ENCODE data around the gene RGSL1.
"Not testable (repeated sequence)": the region's sequence is repeated elsewhere in the genome, so short reads cannot be mapped to it uniquely, and the experiment has no call there.

The RGSL1 gene

GRCh38 chr1:182446033-182446669, 3.8 kb upstream of the RGSL1 start:
- DNase-seq (ENCODE audit: low read depth in 2 of 2) = no peak

- not testable (repeated sequence) for DNase-seq (ENCODE audit: low read depth in 2 of 2)
These were observed 2.8 kb upstream of the RGSL1 start for GRCh38 chr1:182447124-182447523.

GRCh38 chr1:182447660-182448059, 2.3 kb upstream of the RGSL1 start:
- no peak for DNase-seq (ENCODE audit: low read depth in 2 of 2)

GRCh38 chr1:182453631-182454030, 3.7 kb downstream of the RGSL1 start:
- no peak for DNase-seq (ENCODE audit: low read depth in 2 of 2)

GRCh38 chr1:182457844-182458243, 7.9 kb downstream of the RGSL1 start:
- DNase-seq (ENCODE audit: low read depth in 2 of 2) = no peak

- no peak for DNase-seq (ENCODE audit: low read depth in 2 of 2)
These were observed 10.0 kb downstream of the RGSL1 start for GRCh38 chr1:182459949-182460348.

GRCh38 chr1:182460550-182460951, 10.6 kb downstream of the RGSL1 start:
- DNase-seq (ENCODE audit: low read depth in 2 of 2) = no peak

GRCh38 chr1:182473556-182473955, 23.6 kb downstream of the RGSL1 start:
- DNase-seq (ENCODE audit: low read depth in 2 of 2) = no peak

GRCh38 chr1:182476625-182477024, 26.7 kb downstream of the RGSL1 start:
- no peak for DNase-seq (ENCODE audit: low read depth in 2 of 2)

- DNase-seq (ENCODE audit: low read depth in 2 of 2) = no peak
These were observed 28.3 kb downstream of the RGSL1 start for GRCh38 chr1:182478238-182478637.

- no peak for DNase-seq (ENCODE audit: low read depth in 2 of 2)
These were observed 34.1 kb downstream of the RGSL1 start for GRCh38 chr1:182484067-182484466.

GRCh38 chr1:182484531-182485257, 34.7 kb downstream of the RGSL1 start:
- peak in 1 of 2 donors; percentile 1 for DNase-seq (ENCODE audit: low read depth in 2 of 2)

- DNase-seq (ENCODE audit: low read depth in 2 of 2) = no peak
These were observed 35.9 kb downstream of the RGSL1 start for GRCh38 chr1:182485861-182486260.

GRCh38 chr1:182488803-182489202, 38.9 kb downstream of the RGSL1 start:
- DNase-seq (ENCODE audit: low read depth in 2 of 2) = no peak

- no peak for DNase-seq (ENCODE audit: low read depth in 2 of 2)
These were observed 43.1 kb downstream of the RGSL1 start for GRCh38 chr1:182493063-182493462.

GRCh38 chr1:182495002-182495401, 45.1 kb downstream of the RGSL1 start:
- no peak for DNase-seq (ENCODE audit: low read depth in 2 of 2)

GRCh38 chr1:182495693-182496092, 45.7 kb downstream of the RGSL1 start:
- no peak for DNase-seq (ENCODE audit: low read depth in 2 of 2)

- DNase-seq (ENCODE audit: low read depth in 2 of 2) = no peak
These were observed 57.7 kb downstream of the RGSL1 start for GRCh38 chr1:182507685-182508084.

GRCh38 chr1:182515556-182515955, 65.6 kb downstream of the RGSL1 start:
- no peak for DNase-seq (ENCODE audit: low read depth in 2 of 2)

- DNase-seq (ENCODE audit: low read depth in 2 of 2) = no peak
These were observed 70.8 kb downstream of the RGSL1 start for GRCh38 chr1:182520736-182521135.

GRCh38 chr1:182525342-182525741, 75.4 kb downstream of the RGSL1 start:
- DNase-seq (ENCODE audit: low read depth in 2 of 2) = no peak

GRCh38 chr1:182527680-182528079, 77.7 kb downstream of the RGSL1 start:
- DNase-seq (ENCODE audit: low read depth in 2 of 2) = no peak

GRCh38 chr1:182528206-182528605, 78.3 kb downstream of the RGSL1 start:
- not testable (repeated sequence) for DNase-seq (ENCODE audit: low read depth in 2 of 2)

GRCh38 chr1:182533896-182534295, 84.0 kb downstream of the RGSL1 start:
- no peak for DNase-seq (ENCODE audit: low read depth in 2 of 2)

Measured in stimulated activated CD4-positive, alpha-beta T cell treated with anti-CD3 and anti-CD28 coated beads, Interleukin-4, amount 100 ng/mL, for 48 hours (primary cell).